ENCODE data around the gene PPP1R3F. TPM values are rescaled to one million over a fixed set of nuclear protein-coding genes. Genes with fewer than 3 reads are reported as not detected.

PPP1R3F gene
- total RNA-seq, 1 experiment from 2014 or later = 1.6 TPM

GRCh38 chrX:49244207-49244606 is 25.4 kb upstream of the PPP1R3F start:
- no peaks in the 10 kb centered on the region for H3K79me2 ChIP-seq (ENCODE audit: insufficient read depth, low read length)
- ATAC-seq (no peak), DNase-seq (ENCODE audit: low read depth, low spot score) (no peak)
- CTCF ChIA-PET = no interaction called here
- RAD21 ChIA-PET (ENCODE audit: low non-redundant PET in 1 of 2, low total read pairs in 2 of 2, uncharacterized antibody in 2 of 2, unreplicated experiment in 2 of 2) = no interaction called here
- H3K4me1 ChIP-seq (ENCODE audit: control insufficient read depth in 1 of 2, insufficient read depth in 2 of 2, low read length in 2 of 2) = peaks cover 0 to 8% of the 10 kb centered on the region in 2 experiments; a peak in 1 of 4 replicates
- intact Hi-C loops (cut with micrococcal nuclease) = no loop called here
- H2AFZ ChIP-seq (ENCODE audit: low read depth, low read length, poor library complexity, severe bottlenecking) = no peak overlapping the region
- no peaks in the 10 kb centered on the region for H4K20me1 ChIP-seq (ENCODE audit: insufficient read depth)
- no peak overlapping the region for H3K27ac ChIP-seq (ENCODE audit: low read depth, low read length)
- no peak overlapping the region for H3K4me2 ChIP-seq (ENCODE audit: low read length)
- H3K9me3 ChIP-seq (ENCODE audit: control insufficient read depth in 1 of 2, insufficient read depth in 1 of 2, low read depth in 1 of 2, low read length in 2 of 2) = no peaks in the 10 kb centered on the region
- no peaks in the 10 kb centered on the region for H3K27me3 ChIP-seq (ENCODE audit: insufficient read depth, low read length)
- no peak overlapping the region for H3K9ac ChIP-seq (ENCODE audit: low read length)
- no peaks in the 10 kb centered on the region for H3K9me2 ChIP-seq (ENCODE audit: insufficient read depth)
- TF ChIP-seq EZH2 (IDR thresholded peaks at IDR 0.05) (no peak), MAX (IDR thresholded peaks at IDR 0.05) (no peak), ZNF274 (IDR thresholded peaks at IDR 0.05; ENCODE audit: low read depth, low read length) (no peak), SP1 (IDR thresholded peaks at IDR 0.05; ENCODE audit: low read depth) (no peak), EZH2phosphoT487 (IDR thresholded peaks at IDR 0.05; ENCODE audit: borderline replicate concordance) (no peak), CBX3 (IDR thresholded peaks at IDR 0.05; ENCODE audit: low read depth) (no peak), ZBTB33 (IDR thresholded peaks at IDR 0.05; ENCODE audit: extremely low read depth, insufficient replicate concordance, low read length) (no peak), POLR2A (IDR thresholded peaks at IDR 0.05; ENCODE audit: borderline replicate concordance, extremely low read depth, insufficient read depth, insufficient read length) (no peak), EGR1 (IDR thresholded peaks at IDR 0.05; ENCODE audit: low read depth) (no peak), TCF7L2 (IDR thresholded peaks at IDR 0.05; ENCODE audit: borderline replicate concordance, extremely low read depth, insufficient read depth, insufficient read length) (no peak), CEBPB (IDR thresholded peaks at IDR 0.05; ENCODE audit: low read depth) (no peak), SIN3A (IDR thresholded peaks at IDR 0.05; ENCODE audit: low read depth) (no peak), SRF (IDR thresholded peaks at IDR 0.05; ENCODE audit: low read depth) (no peak), JUND (IDR thresholded peaks at IDR 0.05) (no peak)
- TF ChIP-seq, protein P1, sequence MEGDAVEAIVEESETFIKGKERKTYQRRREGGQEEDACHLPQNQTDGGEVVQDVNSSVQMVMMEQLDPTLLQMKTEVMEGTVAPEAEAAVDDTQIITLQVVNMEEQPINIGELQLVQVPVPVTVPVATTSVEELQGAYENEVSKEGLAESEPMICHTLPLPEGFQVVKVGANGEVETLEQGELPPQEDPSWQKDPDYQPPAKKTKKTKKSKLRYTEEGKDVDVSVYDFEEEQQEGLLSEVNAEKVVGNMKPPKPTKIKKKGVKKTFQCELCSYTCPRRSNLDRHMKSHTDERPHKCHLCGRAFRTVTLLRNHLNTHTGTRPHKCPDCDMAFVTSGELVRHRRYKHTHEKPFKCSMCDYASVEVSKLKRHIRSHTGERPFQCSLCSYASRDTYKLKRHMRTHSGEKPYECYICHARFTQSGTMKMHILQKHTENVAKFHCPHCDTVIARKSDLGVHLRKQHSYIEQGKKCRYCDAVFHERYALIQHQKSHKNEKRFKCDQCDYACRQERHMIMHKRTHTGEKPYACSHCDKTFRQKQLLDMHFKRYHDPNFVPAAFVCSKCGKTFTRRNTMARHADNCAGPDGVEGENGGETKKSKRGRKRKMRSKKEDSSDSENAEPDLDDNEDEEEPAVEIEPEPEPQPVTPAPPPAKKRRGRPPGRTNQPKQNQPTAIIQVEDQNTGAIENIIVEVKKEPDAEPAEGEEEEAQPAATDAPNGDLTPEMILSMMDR (IDR thresholded peaks at IDR 0.05 in 2 of 3, conservative IDR thresholded peaks at IDR 0.05 in 1 of 3; ENCODE audit: borderline replicate concordance in 1 of 3, insufficient read depth in 1 of 3, low read depth in 2 of 3, low read length in 2 of 3) = no peak
- TF ChIP-seq, protein P2, sequence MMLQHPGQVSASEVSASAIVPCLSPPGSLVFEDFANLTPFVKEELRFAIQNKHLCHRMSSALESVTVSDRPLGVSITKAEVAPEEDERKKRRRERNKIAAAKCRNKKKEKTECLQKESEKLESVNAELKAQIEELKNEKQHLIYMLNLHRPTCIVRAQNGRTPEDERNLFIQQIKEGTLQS (IDR thresholded peaks at IDR 0.05) = no peak
- TF ChIP-seq, protein P3, sequence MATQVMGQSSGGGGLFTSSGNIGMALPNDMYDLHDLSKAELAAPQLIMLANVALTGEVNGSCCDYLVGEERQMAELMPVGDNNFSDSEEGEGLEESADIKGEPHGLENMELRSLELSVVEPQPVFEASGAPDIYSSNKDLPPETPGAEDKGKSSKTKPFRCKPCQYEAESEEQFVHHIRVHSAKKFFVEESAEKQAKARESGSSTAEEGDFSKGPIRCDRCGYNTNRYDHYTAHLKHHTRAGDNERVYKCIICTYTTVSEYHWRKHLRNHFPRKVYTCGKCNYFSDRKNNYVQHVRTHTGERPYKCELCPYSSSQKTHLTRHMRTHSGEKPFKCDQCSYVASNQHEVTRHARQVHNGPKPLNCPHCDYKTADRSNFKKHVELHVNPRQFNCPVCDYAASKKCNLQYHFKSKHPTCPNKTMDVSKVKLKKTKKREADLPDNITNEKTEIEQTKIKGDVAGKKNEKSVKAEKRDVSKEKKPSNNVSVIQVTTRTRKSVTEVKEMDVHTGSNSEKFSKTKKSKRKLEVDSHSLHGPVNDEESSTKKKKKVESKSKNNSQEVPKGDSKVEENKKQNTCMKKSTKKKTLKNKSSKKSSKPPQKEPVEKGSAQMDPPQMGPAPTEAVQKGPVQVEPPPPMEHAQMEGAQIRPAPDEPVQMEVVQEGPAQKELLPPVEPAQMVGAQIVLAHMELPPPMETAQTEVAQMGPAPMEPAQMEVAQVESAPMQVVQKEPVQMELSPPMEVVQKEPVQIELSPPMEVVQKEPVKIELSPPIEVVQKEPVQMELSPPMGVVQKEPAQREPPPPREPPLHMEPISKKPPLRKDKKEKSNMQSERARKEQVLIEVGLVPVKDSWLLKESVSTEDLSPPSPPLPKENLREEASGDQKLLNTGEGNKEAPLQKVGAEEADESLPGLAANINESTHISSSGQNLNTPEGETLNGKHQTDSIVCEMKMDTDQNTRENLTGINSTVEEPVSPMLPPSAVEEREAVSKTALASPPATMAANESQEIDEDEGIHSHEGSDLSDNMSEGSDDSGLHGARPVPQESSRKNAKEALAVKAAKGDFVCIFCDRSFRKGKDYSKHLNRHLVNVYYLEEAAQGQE (IDR thresholded peaks at IDR 0.05; ENCODE audit: low read depth) = no peak
- POLR2A ChIA-PET = no interaction called here
- no peaks in the 10 kb centered on the region for H3K36me3 ChIP-seq (ENCODE audit: control insufficient read depth in 1 of 2, insufficient read depth in 2 of 2, low read length in 2 of 2)
- no peak overlapping the region for H3K4me3 ChIP-seq (replicated peaks in 1 of 2; ENCODE audit: low read depth in 1 of 2, low read length in 2 of 2)
- BruUV-seq (replicated peaks) = no TSS peak

All from HCT116 (cell line).